Neural progenitor cell (in vitro differentiated cells): ENCODE data around the gene EFCAB11. TPM values are rescaled to one million over a fixed set of nuclear protein-coding genes. Genes with fewer than 3 reads are reported as not detected.

Experiments used
- DNase-seq: peaks from one replicate; pipeline ENCODE4 v3.0.0-alpha.2; 2016; ENCODE audit warnings: low spot score
- H2AFZ ChIP-seq: fragments of 200-600 bp; sonication (generic); replicated peaks from 2 replicates; pipeline ENCODE4 v1.6.1; 2016; ENCODE audit warnings: antibody characterized with exemption
- H3F3A ChIP-seq: fragments of 200-600 bp; sonication (generic); 2 replicates; pipeline ENCODE4 v1.6.1; 2016; ENCODE audit warnings: antibody characterized with exemption, low read depth
- H3K27ac ChIP-seq: fragments of 200-600 bp; sonication (generic); 2 replicates; pipeline ENCODE4 v1.5.1; 2016; ENCODE audit warnings: mild to moderate bottlenecking
- H3K27me3 ChIP-seq: fragments of 200-600 bp; sonication (generic); 2 replicates; pipeline ENCODE4 v1.6.1; 2016; ENCODE audit warnings: mild to moderate bottlenecking, moderate library complexity
- H3K36me3 ChIP-seq: fragments of 200-600 bp; sonication (generic); 2 replicates; pipeline ENCODE4 v1.5.1; 2016
- H3K4me1 ChIP-seq: fragments of 200-600 bp; sonication (generic); 2 replicates; pipeline ENCODE4 v1.6.1; 2016; ENCODE audit warnings: mixed run types
- H3K4me2 ChIP-seq: fragments of 200-600 bp; sonication (generic); 2 replicates; pipeline ENCODE4 v1.6.1; 2016
- H3K4me3 ChIP-seq: fragments of 200-600 bp; sonication (generic); 2 replicates; pipeline ENCODE4 v1.5.1; 2016
- H3K79me2 ChIP-seq: fragments of 200-600 bp; sonication (generic); 2 replicates; pipeline ENCODE4 v1.6.1; 2016; ENCODE audit warnings: low read depth
- H3K9ac ChIP-seq: fragments of 200-600 bp; sonication (generic); 2 replicates; pipeline ENCODE4 v1.6.1; 2016
- H3K9me3 ChIP-seq: fragments of 200-600 bp; sonication (generic); 2 replicates; pipeline ENCODE4 v1.5.1; 2016; ENCODE audit warnings: low read depth
- H4K20me1 ChIP-seq: fragments of 200-600 bp; sonication (generic); 2 replicates; pipeline ENCODE4 v1.6.1; 2016; ENCODE audit warnings: low read depth
- H3K27ac Mint-ChIP-seq: 3 replicates; pipeline ENCODE4 v1.8.0; 2021; ENCODE audit warnings: mixed read lengths
- H3K27me3 Mint-ChIP-seq: 2 replicates; pipeline ENCODE4 v1.8.0; 2022; ENCODE audit warnings: low read depth, mild to moderate bottlenecking, inconsistent platforms, moderate library complexity, mixed read lengths; ENCODE audit not compliant: insufficient read depth
- H3K36me3 Mint-ChIP-seq: 3 replicates; pipeline ENCODE4 v1.8.0; 2021; ENCODE audit warnings: mixed read lengths
- H3K4me1 Mint-ChIP-seq: 3 replicates; pipeline ENCODE4 v1.8.0; 2021; ENCODE audit warnings: mixed read lengths
- H3K4me3 Mint-ChIP-seq: 3 replicates; pipeline ENCODE4 v1.8.0; 2021; ENCODE audit warnings: mild to moderate bottlenecking, moderate library complexity, mixed read lengths
- H3K9me3 Mint-ChIP-seq: 3 replicates; pipeline ENCODE4 v1.8.0; 2020; ENCODE audit warnings: mixed read lengths
- CTCF ChIP-seq: fragments of 200-600 bp; sonication (generic); IDR thresholded peaks from 2 replicates; pipeline ENCODE4 v1.5.1; 2017; ENCODE audit warnings: antibody characterized with exemption, mild to moderate bottlenecking
- EZH2 ChIP-seq: fragments of 200-600 bp; sonication (generic); IDR thresholded peaks from 2 replicates; pipeline ENCODE4 v1.6.1; 2017; ENCODE audit warnings: antibody characterized with exemption, mild to moderate bottlenecking, moderate library complexity
- EZH2phosphoT487 ChIP-seq: fragments of 200-600 bp; sonication (generic); IDR thresholded peaks from 2 replicates; pipeline ENCODE4 v1.6.1; 2017; ENCODE audit warnings: antibody characterized with exemption
- total RNA-seq: library from RNA; depleted of rRNA; stranded (reverse); fragments of >200 nt; gene quantifications from 2 replicates; pipeline ENCODE4 v1.2.3, GENCODE V29; 2015; ENCODE audit warnings: low replicate concordance

EFCAB11 gene
- total RNA-seq, 1 donor from 2014 or later, result 27.6 TPM

GRCh38 chr14:89903340-89903952 lies 51.1 kb downstream of the EFCAB11 start:
- Mint-ChIP-seq H3K9me3 (no peaks in the 10 kb centered on the region), H3K27ac (no peak overlapping the region), H3K4me1 (no peaks in the 10 kb centered on the region), H3K36me3 (no peaks in the 10 kb centered on the region), H3K4me3 (no peak overlapping the region), H3K27me3 (no peaks in the 10 kb centered on the region)
- Histone ChIP-seq H3K9ac (no peak overlapping the region), H3K36me3 (no peaks in the 10 kb centered on the region), H3K79me2 (no peaks in the 10 kb centered on the region), H3F3A (no peaks in the 10 kb centered on the region), H3K4me2 (no peak overlapping the region), H3K27ac (no peak overlapping the region), H4K20me1 (no peaks in the 10 kb centered on the region), H3K9me3 (no peaks in the 10 kb centered on the region), H3K27me3 (no peaks in the 10 kb centered on the region), H3K4me1 (no peaks in the 10 kb centered on the region), H3K4me3 (no peak overlapping the region), H2AFZ (no peak overlapping the region)
- DNase-seq, result no peak
- TF ChIP-seq EZH2 (no peak), CTCF (no peak), EZH2phosphoT487 (no peak)

GRCh38 chr14:89902881-89903280 lies 51.6 kb downstream of the EFCAB11 start:
- TF ChIP-seq EZH2phosphoT487 (no peak), CTCF (no peak)
- DNase-seq, result no peak
- no peak overlapping the region for H3K4me2 ChIP-seq
- no peak overlapping the region for H3K27ac ChIP-seq
- H3K79me2 ChIP-seq, result no peaks in the 10 kb centered on the region
- H3K4me3 ChIP-seq, result no peak overlapping the region
- no peak overlapping the region for H2AFZ ChIP-seq
- H3K9ac ChIP-seq, result no peak overlapping the region
- no peaks in the 10 kb centered on the region for H3K27me3 ChIP-seq
- H3K9me3 ChIP-seq, result no peaks in the 10 kb centered on the region
- no peaks in the 10 kb centered on the region for H3F3A ChIP-seq
- H3K27ac Mint-ChIP-seq, result no peak overlapping the region
- H3K27me3 Mint-ChIP-seq, result no peaks in the 10 kb centered on the region
- no peaks in the 10 kb centered on the region for H3K36me3 Mint-ChIP-seq
- H3K4me1 ChIP-seq, result no peaks in the 10 kb centered on the region
- no peak overlapping the region for H3K4me3 Mint-ChIP-seq
- no peaks in the 10 kb centered on the region for H3K36me3 ChIP-seq
- no peaks in the 10 kb centered on the region for H3K9me3 Mint-ChIP-seq
- H3K4me1 Mint-ChIP-seq, result no peaks in the 10 kb centered on the region
- H4K20me1 ChIP-seq, result no peaks in the 10 kb centered on the region

GRCh38 chr14:89900802-89901201 lies 53.7 kb downstream of the EFCAB11 start:
- Mint-ChIP-seq H3K9me3 (no peaks in the 10 kb centered on the region), H3K27ac (no peak overlapping the region), H3K4me1 (no peaks in the 10 kb centered on the region), H3K36me3 (peaks cover under 1% of the 10 kb centered on the region), H3K4me3 (no peak overlapping the region), H3K27me3 (no peaks in the 10 kb centered on the region)
- H3K4me2 ChIP-seq, result no peak overlapping the region
- H3K27me3 ChIP-seq, result no peaks in the 10 kb centered on the region
- no peaks in the 10 kb centered on the region for H3K36me3 ChIP-seq
- H3K27ac ChIP-seq, result no peak overlapping the region
- H3K4me3 ChIP-seq, result no peak overlapping the region
- DNase-seq, result no peak
- no peaks in the 10 kb centered on the region for H3K4me1 ChIP-seq
- H2AFZ ChIP-seq, result no peak overlapping the region
- no peaks in the 10 kb centered on the region for H3K79me2 ChIP-seq
- no peaks in the 10 kb centered on the region for H3F3A ChIP-seq
- no peak overlapping the region for H3K9ac ChIP-seq
- no peaks in the 10 kb centered on the region for H3K9me3 ChIP-seq
- TF ChIP-seq EZH2 (no peak), CTCF (no peak), EZH2phosphoT487 (no peak)
- H4K20me1 ChIP-seq, result no peaks in the 10 kb centered on the region
